Spleen (tissue), 7 donors: ENCODE results near the gene PHTF2.

Experiments
- POLR2A ChIP-seq, 3 donors: fragments of 450-650 bp; IDR thresholded peaks; one replicate each; pipeline ENCODE4 v1.5.1; 2017; ENCODE audit warnings: antibody characterized with exemption in 3 of 3, mild to moderate bottlenecking in 1 of 3
- POLR2AphosphoS5 ChIP-seq, 3 donors: sonication (generic); formaldehyde crosslinking; IDR thresholded peaks; one replicate each; pipeline ENCODE4 v1.5.1; 2017; ENCODE audit warnings: antibody characterized with exemption in 3 of 3
- TF ChIP-seq, protein P1 (sequence below), 11 experiments: fragments of 200-600 bp in 7 of 11; fragments of 450-650 bp in 4 of 11; sonication (generic) in 4 of 11; IDR thresholded peaks in 8 of 11; conservative IDR thresholded peaks in 3 of 11; 1 replicate in 7 of 11; 2 replicates in 4 of 11; pipeline versions ENCODE4 v1.4.0 to v1.8.0; 2016 to 2021; ENCODE audit warnings: antibody characterized with exemption in 11 of 11, inconsistent platforms in 4 of 11, mild to moderate bottlenecking in 1 of 11
- donor health status: DM: no; HTN: no; CAD: no; lungs with moderate emphysema.
- donor health status: DM: no; HTN: no; CAD: no.
- donor health status: DM: no; HTN: no; CAD: no.

DNA sequence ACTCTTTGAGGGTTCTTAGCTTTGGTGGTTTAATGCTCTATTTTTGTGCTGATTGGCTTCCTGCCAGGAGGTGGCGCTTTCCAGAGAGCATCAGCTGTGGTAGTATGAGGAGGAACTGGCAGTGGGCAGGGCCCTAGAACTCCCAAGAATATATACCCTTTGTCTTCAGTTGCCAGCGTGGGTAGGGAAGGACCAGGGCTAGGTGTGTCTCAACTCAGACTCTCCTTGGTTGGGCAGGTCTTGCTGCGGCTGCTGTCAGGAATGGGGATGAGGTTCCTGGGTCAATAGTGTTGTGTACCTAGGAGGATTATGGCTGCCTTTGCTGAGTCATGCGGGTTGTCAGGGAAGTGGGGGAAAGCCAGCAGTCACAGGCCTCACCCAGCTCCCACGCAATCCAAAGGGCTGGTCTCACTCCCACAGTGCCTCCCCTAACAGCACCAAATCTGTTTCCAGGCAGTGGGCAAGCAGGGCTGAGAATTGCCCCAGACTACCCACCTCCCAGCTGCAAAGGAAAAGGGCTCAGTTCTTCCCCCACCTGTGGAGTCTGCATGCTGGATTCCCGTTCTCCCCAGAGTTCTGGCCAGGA, 191.5 kb downstream of the PHTF2 start:
- TF ChIP-seq, protein P1, sequence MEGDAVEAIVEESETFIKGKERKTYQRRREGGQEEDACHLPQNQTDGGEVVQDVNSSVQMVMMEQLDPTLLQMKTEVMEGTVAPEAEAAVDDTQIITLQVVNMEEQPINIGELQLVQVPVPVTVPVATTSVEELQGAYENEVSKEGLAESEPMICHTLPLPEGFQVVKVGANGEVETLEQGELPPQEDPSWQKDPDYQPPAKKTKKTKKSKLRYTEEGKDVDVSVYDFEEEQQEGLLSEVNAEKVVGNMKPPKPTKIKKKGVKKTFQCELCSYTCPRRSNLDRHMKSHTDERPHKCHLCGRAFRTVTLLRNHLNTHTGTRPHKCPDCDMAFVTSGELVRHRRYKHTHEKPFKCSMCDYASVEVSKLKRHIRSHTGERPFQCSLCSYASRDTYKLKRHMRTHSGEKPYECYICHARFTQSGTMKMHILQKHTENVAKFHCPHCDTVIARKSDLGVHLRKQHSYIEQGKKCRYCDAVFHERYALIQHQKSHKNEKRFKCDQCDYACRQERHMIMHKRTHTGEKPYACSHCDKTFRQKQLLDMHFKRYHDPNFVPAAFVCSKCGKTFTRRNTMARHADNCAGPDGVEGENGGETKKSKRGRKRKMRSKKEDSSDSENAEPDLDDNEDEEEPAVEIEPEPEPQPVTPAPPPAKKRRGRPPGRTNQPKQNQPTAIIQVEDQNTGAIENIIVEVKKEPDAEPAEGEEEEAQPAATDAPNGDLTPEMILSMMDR (IDR thresholded peaks at IDR 0.05 in 8 of 11, conservative IDR thresholded peaks at IDR 0.05 in 3 of 11): no peak
- TF ChIP-seq POLR2A (IDR thresholded peaks at IDR 0.05) (no peak), POLR2AphosphoS5 (IDR thresholded peaks at IDR 0.05) (no peak)
